Retinal pigment epithelial cell (primary cell): ENCODE data around the gene MBD6.
"Not testable (repeated sequence)": the region's sequence is repeated elsewhere in the genome, so short reads cannot be mapped to it uniquely, and the experiment has no call there.

Experiments used
- DNase-seq: peaks from one replicate; pipeline ENCODE4 v3.0.0-alpha.2; 2010; ENCODE audit warnings: low read depth
- H3K4me3 ChIP-seq: 2 replicates; pipeline ENCODE4 v1.5.1; 2011; ENCODE audit warnings: mild to moderate bottlenecking, low read length, control low read depth, moderate library complexity
- CTCF ChIP-seq: conservative IDR thresholded peaks from 2 replicates; pipeline ENCODE4 v1.5.1; 2011; ENCODE audit warnings: low read depth, low read length, control low read depth, inconsistent platforms

The MBD6 gene

GRCh38 chr12:57554897-57555296 is 32.3 kb downstream of the MBD6 start:
- TF ChIP-seq CTCF, result no peak
- no peak for DNase-seq
- H3K4me3 ChIP-seq, result no peak overlapping the region

- DNase-seq, result no peak
- TF ChIP-seq CTCF, result no peak
- H3K4me3 ChIP-seq, result no peak overlapping the region
Observed at GRCh38 chr12:57558864-57559263, 36.2 kb downstream of the MBD6 start.

GRCh38 chr12:57560516-57560915 is 37.9 kb downstream of the MBD6 start:
- TF ChIP-seq CTCF, result no peak
- no peak for DNase-seq
- no peak overlapping the region for H3K4me3 ChIP-seq

- not testable (repeated sequence) for DNase-seq
Observed at GRCh38 chr12:57561117-57561516, 38.5 kb downstream of the MBD6 start.

GRCh38 chr12:57563358-57563757 is 40.7 kb downstream of the MBD6 start:
- no peak for TF ChIP-seq CTCF
- no peak overlapping the region for H3K4me3 ChIP-seq
- no peak for DNase-seq

More at GRCh38 chr12:57561117-57561516, 38.5 kb downstream of the MBD6 start:
- H3K4me3 ChIP-seq, result not testable (repeated sequence)

GRCh38 chr12:57564178-57564740 is 41.6 kb downstream of the MBD6 start:
- no peak for DNase-seq
- TF ChIP-seq CTCF, result no peak

GRCh38 chr12:57568838-57569237 is 46.2 kb downstream of the MBD6 start:
- no peak overlapping the region for H3K4me3 ChIP-seq
- TF ChIP-seq CTCF, result no peak

More at GRCh38 chr12:57564178-57564740, 41.6 kb downstream of the MBD6 start:
- no peak overlapping the region for H3K4me3 ChIP-seq

More at GRCh38 chr12:57568838-57569237, 46.2 kb downstream of the MBD6 start:
- no peak for DNase-seq
